ENCODE results near the gene MAGI3.
"Not testable (repeated sequence)": the region's sequence is repeated elsewhere in the genome, so short reads cannot be mapped to it uniquely, and the experiment has no call there.

Gene MAGI3

GRCh38 chr1:113399062-113399583, 8.8 kb downstream of the MAGI3 start:
- DNase-seq = no peak

GRCh38 chr1:113401067-113401466, 10.8 kb downstream of the MAGI3 start:
- no peak for DNase-seq

GRCh38 chr1:113401728-113402127, 11.4 kb downstream of the MAGI3 start:
- DNase-seq = no peak

GRCh38 chr1:113403065-113403464, 12.8 kb downstream of the MAGI3 start:
- DNase-seq = no peak

GRCh38 chr1:113405573-113405972, 15.3 kb downstream of the MAGI3 start:
- DNase-seq = no peak

- DNase-seq = not testable (repeated sequence)
Measured at GRCh38 chr1:113406149-113406548, 15.8 kb downstream of the MAGI3 start.

GRCh38 chr1:113409363-113409762, 19.0 kb downstream of the MAGI3 start:
- DNase-seq = no peak

GRCh38 chr1:113412020-113412419, 21.7 kb downstream of the MAGI3 start:
- DNase-seq = not testable (repeated sequence)

GRCh38 chr1:113415310-113416070, 25.2 kb downstream of the MAGI3 start:
- DNase-seq = no peak

GRCh38 chr1:113416071-113416470, 25.8 kb downstream of the MAGI3 start:
- DNase-seq = not testable (repeated sequence)

- DNase-seq = no peak
Measured at GRCh38 chr1:113416496-113416895, 26.2 kb downstream of the MAGI3 start.

- no peak for DNase-seq
Measured at GRCh38 chr1:113422315-113423068, 32.2 kb downstream of the MAGI3 start.

GRCh38 chr1:113423826-113424225, 33.5 kb downstream of the MAGI3 start:
- DNase-seq = no peak

- DNase-seq = no peak
Measured at GRCh38 chr1:113429461-113430153, 39.3 kb downstream of the MAGI3 start.

GRCh38 chr1:113433184-113433583, 42.9 kb downstream of the MAGI3 start:
- DNase-seq = no peak

- no peak for DNase-seq
Measured at GRCh38 chr1:113434081-113434873, 44.0 kb downstream of the MAGI3 start.

- DNase-seq = no peak
Measured at GRCh38 chr1:113434874-113435175, 44.5 kb downstream of the MAGI3 start.

GRCh38 chr1:113437554-113438341, 47.4 kb downstream of the MAGI3 start:
- DNase-seq = no peak

- DNase-seq = no peak
Measured at GRCh38 chr1:113438505-113439276, 48.4 kb downstream of the MAGI3 start.

GRCh38 chr1:113439277-113439670, 49.0 kb downstream of the MAGI3 start:
- no peak for DNase-seq

GRCh38 chr1:113442131-113442530, 51.8 kb downstream of the MAGI3 start:
- DNase-seq = no peak

Data from central memory CD4-positive, alpha-beta T cell (primary cell).